ENCODE results near the gene ATP8B1.

DNA sequence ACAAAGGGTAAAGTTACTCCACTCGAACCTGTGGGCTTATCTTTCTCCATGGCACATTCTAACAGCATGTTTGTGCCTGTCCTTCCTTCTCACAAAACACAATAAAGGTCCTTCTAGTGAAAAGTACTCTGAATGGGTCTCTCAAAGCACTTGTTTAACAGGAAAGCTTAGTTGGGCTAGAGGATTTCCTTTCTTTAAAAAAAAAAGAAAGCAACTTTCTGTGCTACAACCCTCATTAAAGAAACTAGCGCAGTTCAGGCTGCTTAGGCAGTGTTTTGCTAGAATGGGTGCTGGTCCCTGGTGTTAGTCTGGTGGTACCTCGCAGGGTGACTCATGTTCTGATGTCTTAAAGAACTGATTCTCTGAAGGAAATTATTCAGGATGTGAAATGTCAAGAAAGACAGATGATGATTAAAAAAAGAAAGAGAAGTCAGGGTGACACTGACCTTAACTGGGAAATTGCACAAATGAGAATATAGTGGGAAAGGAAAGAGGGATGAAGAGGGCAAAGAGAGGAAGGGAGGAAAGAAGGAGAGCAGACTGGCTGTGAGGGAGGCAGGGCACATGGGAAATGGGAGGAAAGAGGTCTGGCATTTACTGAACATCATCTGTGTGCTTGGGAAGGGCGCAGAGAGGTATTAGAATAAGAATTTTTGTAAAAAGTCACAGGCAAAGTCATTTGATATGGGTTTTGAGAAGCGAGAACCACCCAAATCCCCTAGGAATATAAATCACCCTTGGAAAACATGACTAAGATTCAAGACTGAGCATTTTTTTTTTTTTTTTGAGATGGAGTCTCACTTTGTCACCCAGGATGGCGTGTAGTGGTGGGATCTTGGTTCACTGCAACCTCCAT lies 74.9 kb downstream of the ATP8B1 start:
- TF ChIP-seq, protein P1, sequence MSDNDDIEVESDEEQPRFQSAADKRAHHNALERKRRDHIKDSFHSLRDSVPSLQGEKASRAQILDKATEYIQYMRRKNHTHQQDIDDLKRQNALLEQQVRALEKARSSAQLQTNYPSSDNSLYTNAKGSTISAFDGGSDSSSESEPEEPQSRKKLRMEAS (IDR thresholded peaks at IDR 0.05) = no peak
- no peak for TF ChIP-seq EP300 (IDR thresholded peaks at IDR 0.05; ENCODE audit: borderline replicate concordance in 1 of 2, low read depth in 2 of 2, low read length in 2 of 2)
- no peak for TF ChIP-seq YY1 (IDR thresholded peaks at IDR 0.05; ENCODE audit: low read depth, low read length)
- TF ChIP-seq, protein P2, sequence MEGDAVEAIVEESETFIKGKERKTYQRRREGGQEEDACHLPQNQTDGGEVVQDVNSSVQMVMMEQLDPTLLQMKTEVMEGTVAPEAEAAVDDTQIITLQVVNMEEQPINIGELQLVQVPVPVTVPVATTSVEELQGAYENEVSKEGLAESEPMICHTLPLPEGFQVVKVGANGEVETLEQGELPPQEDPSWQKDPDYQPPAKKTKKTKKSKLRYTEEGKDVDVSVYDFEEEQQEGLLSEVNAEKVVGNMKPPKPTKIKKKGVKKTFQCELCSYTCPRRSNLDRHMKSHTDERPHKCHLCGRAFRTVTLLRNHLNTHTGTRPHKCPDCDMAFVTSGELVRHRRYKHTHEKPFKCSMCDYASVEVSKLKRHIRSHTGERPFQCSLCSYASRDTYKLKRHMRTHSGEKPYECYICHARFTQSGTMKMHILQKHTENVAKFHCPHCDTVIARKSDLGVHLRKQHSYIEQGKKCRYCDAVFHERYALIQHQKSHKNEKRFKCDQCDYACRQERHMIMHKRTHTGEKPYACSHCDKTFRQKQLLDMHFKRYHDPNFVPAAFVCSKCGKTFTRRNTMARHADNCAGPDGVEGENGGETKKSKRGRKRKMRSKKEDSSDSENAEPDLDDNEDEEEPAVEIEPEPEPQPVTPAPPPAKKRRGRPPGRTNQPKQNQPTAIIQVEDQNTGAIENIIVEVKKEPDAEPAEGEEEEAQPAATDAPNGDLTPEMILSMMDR (IDR thresholded peaks at IDR 0.05; ENCODE audit: control extremely low read depth in 1 of 3, insufficient read depth in 1 of 3, low read depth in 1 of 3, low read length in 3 of 3) = no peak
- TF ChIP-seq RNF2 (IDR thresholded peaks at IDR 0.05; ENCODE audit: borderline replicate concordance, low read depth, low read length, missing control alignments, poor library complexity, severe bottlenecking) = no peak
- TF ChIP-seq JUND (IDR thresholded peaks at IDR 0.05; ENCODE audit: low read length) = no peak
- TF ChIP-seq BACH1 (IDR thresholded peaks at IDR 0.05; ENCODE audit: low read length) = no peak
- TF ChIP-seq, protein P3, sequence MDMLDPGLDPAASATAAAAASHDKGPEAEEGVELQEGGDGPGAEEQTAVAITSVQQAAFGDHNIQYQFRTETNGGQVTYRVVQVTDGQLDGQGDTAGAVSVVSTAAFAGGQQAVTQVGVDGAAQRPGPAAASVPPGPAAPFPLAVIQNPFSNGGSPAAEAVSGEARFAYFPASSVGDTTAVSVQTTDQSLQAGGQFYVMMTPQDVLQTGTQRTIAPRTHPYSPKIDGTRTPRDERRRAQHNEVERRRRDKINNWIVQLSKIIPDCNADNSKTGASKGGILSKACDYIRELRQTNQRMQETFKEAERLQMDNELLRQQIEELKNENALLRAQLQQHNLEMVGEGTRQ (IDR thresholded peaks at IDR 0.05; ENCODE audit: low read length) = no peak
- TF ChIP-seq POLR2AphosphoS5 (IDR thresholded peaks at IDR 0.05; ENCODE audit: low read depth, low read length) = no peak
- no peak for TF ChIP-seq RAD21 (IDR thresholded peaks at IDR 0.05 in 1 of 2, conservative IDR thresholded peaks at IDR 0.05 in 1 of 2; ENCODE audit: low read depth in 2 of 2, low read length in 2 of 2)
- TF ChIP-seq, protein P4, sequence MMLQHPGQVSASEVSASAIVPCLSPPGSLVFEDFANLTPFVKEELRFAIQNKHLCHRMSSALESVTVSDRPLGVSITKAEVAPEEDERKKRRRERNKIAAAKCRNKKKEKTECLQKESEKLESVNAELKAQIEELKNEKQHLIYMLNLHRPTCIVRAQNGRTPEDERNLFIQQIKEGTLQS (IDR thresholded peaks at IDR 0.05; ENCODE audit: insufficient read depth, low read depth, low read length) = no peak
- TF ChIP-seq SP4 (IDR thresholded peaks at IDR 0.05; ENCODE audit: low read length) = no peak

Measured in H1 (cell line).